NT2/D1 (cell line): ENCODE measurements around the gene POMT1.

Experiments used
- SUZ12 ChIP-seq: IDR thresholded peaks from 2 replicates; pipeline ENCODE4 v1.6.1; 2011; ENCODE audit not compliant: insufficient read length, insufficient read depth; ENCODE audit errors: extremely low read depth
- YY1 ChIP-seq: IDR thresholded peaks from 2 replicates; pipeline ENCODE4 v1.6.1; 2011; ENCODE audit not compliant: insufficient read length, insufficient read depth

DNA sequence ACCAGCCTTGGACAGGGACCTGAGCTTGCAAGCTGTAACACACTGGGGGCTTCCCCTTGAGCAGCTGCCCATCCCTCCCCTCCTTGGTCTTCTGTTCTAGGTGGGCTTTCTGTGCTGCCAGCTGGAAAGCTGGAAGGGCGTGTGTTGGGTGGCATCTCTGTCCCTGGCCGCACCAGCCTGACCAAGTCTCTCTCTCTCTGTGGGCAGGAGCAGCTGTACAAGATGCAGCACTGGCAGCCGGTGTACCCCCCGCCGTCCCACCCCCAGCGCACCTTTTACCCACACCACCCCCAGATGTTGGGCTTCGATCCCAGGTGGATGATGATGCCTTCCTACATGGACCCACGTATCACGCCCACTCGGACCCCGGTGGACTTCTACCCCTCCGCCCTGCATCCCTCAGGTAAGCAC lies 32.1 kb upstream of the POMT1 start:
- TF ChIP-seq SUZ12 (no peak), YY1 (no peak)
